Endodermal cell (in vitro differentiated cells): ENCODE results near the gene LMBR1. TPM values are rescaled to one million over a fixed set of nuclear protein-coding genes. Genes with fewer than 3 reads are reported as not detected.

Experiments used
- DNase-seq: peaks from one replicate; pipeline ENCODE4 v3.0.0-alpha.2; 2017
- H3K27ac ChIP-seq: 2 replicates; pipeline ENCODE4 v1.5.1; 2013; ENCODE audit warnings: mild to moderate bottlenecking, low read depth, low read length, moderate library complexity
- H3K27me3 ChIP-seq: 2 replicates; pipeline ENCODE4 v1.6.1; 2013; ENCODE audit warnings: mild to moderate bottlenecking, low read length, moderate library complexity; ENCODE audit not compliant: insufficient read depth, control insufficient read depth, poor library complexity, severe bottlenecking
- H3K36me3 ChIP-seq: 2 replicates; pipeline ENCODE4 v1.7.0; 2013; ENCODE audit warnings: mild to moderate bottlenecking, low read length, moderate library complexity; ENCODE audit not compliant: control insufficient read depth, insufficient read depth
- H3K4me1 ChIP-seq: one replicate; pipeline ENCODE4 v1.7.0; 2013; ENCODE audit warnings: low read length; ENCODE audit not compliant: control insufficient read depth, insufficient read depth
- H3K4me3 ChIP-seq: 2 replicates; pipeline ENCODE4 v1.5.1; 2013; ENCODE audit warnings: mild to moderate bottlenecking, low read length, moderate library complexity
- H3K9ac ChIP-seq: 2 replicates; pipeline ENCODE4 v1.6.1; 2013; ENCODE audit warnings: mild to moderate bottlenecking, low read length, moderate library complexity; ENCODE audit not compliant: poor library complexity, severe bottlenecking; ENCODE audit errors: extremely low read depth
- H3K9me3 ChIP-seq: 2 replicates; pipeline ENCODE4 v1.6.1; 2013; ENCODE audit warnings: mild to moderate bottlenecking, low read length, moderate library complexity; ENCODE audit not compliant: control insufficient read depth
- H3K27ac Mint-ChIP-seq: 2 replicates; pipeline ENCODE4 v1.8.0; 2020; ENCODE audit warnings: mixed read lengths
- H3K27me3 Mint-ChIP-seq: 2 replicates; pipeline ENCODE4 v1.8.0; 2021; ENCODE audit warnings: mild to moderate bottlenecking, mixed read lengths; ENCODE audit not compliant: insufficient read depth
- H3K36me3 Mint-ChIP-seq: 2 replicates; pipeline ENCODE4 v1.8.0; 2020; ENCODE audit warnings: low read depth, mixed read lengths
- H3K4me1 Mint-ChIP-seq: 2 replicates; pipeline ENCODE4 v1.8.0; 2020; ENCODE audit warnings: mixed read lengths
- H3K4me3 Mint-ChIP-seq: 2 replicates; pipeline ENCODE4 v1.8.0; 2020; ENCODE audit warnings: mild to moderate bottlenecking, moderate library complexity, mixed read lengths
- H3K9me3 Mint-ChIP-seq: 2 replicates; pipeline ENCODE4 v1.8.0; 2020; ENCODE audit warnings: mild to moderate bottlenecking, mixed read lengths
- WGBS, 2 experiments: methylation state at CpG; one replicate each; pipeline versions ENCODE4 v1.1.5 to v1.1.7; 2013; ENCODE audit warnings: missing lambda C conversion rate in 2 of 2, mixed read lengths in 1 of 2; ENCODE audit not compliant: insufficient coverage in 1 of 2, insufficient read length in 1 of 2; 5-methylcytosine and 5-hydroxymethylcytosine counted together
- total RNA-seq, 2 donors: library from RNA; stranded (reverse); fragmentation: NEBNext Ultra II Directional in 1 of 2; extraction: Animal tissue kit (Norgen Biotek cat#: 25700) in 1 of 2; gene quantifications; 2 replicates in 1 of 2; 3 replicates in 1 of 2; pipeline ENCODE4 v1.2.1, GENCODE V29; 2021
- TF ChIP-seq, protein P1 (sequence below): fragments of 200-600 bp; sonication (generic); conservative IDR thresholded peaks from 2 replicates; pipeline ENCODE4 v1.5.0; 2021; ENCODE audit warnings: antibody characterized with exemption, mild to moderate bottlenecking

LMBR1 gene
- total RNA-seq, 2 donors from 2014 or later: 80.9 to 88.3 TPM

DNA sequence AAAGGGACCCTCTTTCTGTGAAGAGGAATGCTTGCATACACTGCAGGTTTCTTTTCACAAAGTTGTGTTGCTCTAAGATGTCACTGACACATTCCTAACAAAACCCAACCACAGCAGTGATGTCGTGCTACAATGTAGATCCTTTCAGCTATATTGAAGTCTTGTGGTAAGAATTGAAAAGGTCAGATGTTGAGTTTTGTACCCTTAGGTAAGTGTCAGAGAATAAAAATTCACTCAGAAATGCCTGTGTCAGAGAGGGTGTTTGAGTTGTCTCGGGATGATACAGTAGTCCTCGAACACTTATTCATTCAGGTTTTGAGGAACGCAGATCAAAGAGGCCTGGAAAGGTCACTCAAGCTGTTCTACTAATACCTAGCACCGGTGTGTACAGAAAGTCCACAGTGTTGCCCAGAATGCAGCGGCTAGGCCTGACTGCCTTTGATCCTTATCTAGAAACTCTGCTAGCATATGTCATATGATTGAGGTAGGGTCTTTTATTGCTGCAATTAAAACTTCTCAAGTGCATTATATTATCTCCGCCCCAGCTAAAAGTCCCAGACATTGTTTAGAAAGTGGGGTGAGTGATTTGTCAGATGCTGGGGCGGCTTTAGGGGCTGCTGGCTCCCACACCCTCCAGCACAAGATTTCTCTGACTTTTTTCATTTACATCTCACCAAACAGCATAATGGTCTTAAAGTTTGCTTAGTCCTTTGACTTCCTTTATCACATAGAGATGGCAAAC is 226.4 kb downstream of the LMBR1 start:
- TF ChIP-seq, protein P1, sequence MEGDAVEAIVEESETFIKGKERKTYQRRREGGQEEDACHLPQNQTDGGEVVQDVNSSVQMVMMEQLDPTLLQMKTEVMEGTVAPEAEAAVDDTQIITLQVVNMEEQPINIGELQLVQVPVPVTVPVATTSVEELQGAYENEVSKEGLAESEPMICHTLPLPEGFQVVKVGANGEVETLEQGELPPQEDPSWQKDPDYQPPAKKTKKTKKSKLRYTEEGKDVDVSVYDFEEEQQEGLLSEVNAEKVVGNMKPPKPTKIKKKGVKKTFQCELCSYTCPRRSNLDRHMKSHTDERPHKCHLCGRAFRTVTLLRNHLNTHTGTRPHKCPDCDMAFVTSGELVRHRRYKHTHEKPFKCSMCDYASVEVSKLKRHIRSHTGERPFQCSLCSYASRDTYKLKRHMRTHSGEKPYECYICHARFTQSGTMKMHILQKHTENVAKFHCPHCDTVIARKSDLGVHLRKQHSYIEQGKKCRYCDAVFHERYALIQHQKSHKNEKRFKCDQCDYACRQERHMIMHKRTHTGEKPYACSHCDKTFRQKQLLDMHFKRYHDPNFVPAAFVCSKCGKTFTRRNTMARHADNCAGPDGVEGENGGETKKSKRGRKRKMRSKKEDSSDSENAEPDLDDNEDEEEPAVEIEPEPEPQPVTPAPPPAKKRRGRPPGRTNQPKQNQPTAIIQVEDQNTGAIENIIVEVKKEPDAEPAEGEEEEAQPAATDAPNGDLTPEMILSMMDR: no peak
- Mint-ChIP-seq H3K27ac (peak overlapping the region; percentile 94), H3K4me1 (peaks cover 31% of the 10 kb centered on the region), H3K36me3 (peaks cover 29% of the 10 kb centered on the region), H3K4me3 (peak overlapping the region; percentile 17), H3K9me3 (no peaks in the 10 kb centered on the region), H3K27me3 (no peaks in the 10 kb centered on the region)
- Histone ChIP-seq H3K27me3 (no peaks in the 10 kb centered on the region), H3K9ac (peak overlapping the region; percentile 64), H3K4me1 (peaks cover 9% of the 10 kb centered on the region), H3K27ac (peak overlapping the region; percentile 92), H3K4me3 (peak overlapping the region; percentile 5), H3K36me3 (peaks cover 5% of the 10 kb centered on the region), H3K9me3 (no peaks in the 10 kb centered on the region)
- no peak for DNase-seq
- WGBS, 2 experiments: 78 to 91% methylated on average over 4 to 8 of the region's 8 CpGs

DNA sequence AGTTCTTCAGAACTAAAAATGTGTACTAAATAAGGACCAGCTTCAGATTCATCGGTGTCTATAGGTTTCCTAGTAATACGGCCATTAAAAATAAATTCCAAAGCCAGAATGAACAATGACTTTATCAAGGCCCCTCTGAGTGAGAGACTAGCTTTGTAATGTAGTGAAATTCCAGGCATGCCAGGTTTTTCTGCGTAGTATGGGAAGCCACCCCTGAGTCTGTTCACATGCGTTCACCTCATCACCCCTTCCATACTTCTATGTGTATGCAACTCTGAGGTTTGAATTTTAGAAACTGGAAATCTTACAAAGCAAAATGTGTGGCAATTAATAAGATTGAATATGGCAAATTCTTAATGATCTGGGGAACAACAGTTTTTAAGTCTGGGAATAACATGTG is 227.9 kb downstream of the LMBR1 start:
- Mint-ChIP-seq H3K9me3 (no peaks in the 10 kb centered on the region), H3K36me3 (peaks cover 25% of the 10 kb centered on the region), H3K27ac (peak overlapping the region; percentile 94), H3K4me3 (no peak overlapping the region), H3K4me1 (peaks cover 31% of the 10 kb centered on the region), H3K27me3 (no peaks in the 10 kb centered on the region)
- WGBS, 2 experiments: 78% methylated on average over 3 of the region's 4 CpGs; no CpG with 5 or more reads in 1 of the 2 experiments
- Histone ChIP-seq H3K27me3 (no peaks in the 10 kb centered on the region), H3K36me3 (no peaks in the 10 kb centered on the region), H3K4me1 (peaks cover 9% of the 10 kb centered on the region), H3K27ac (peak overlapping the region; percentile 92), H3K4me3 (no peak overlapping the region), H3K9ac (peak overlapping the region; percentile 64), H3K9me3 (no peaks in the 10 kb centered on the region)
- TF ChIP-seq, protein P1: no peak
- DNase-seq: peak; percentile 63

DNA sequence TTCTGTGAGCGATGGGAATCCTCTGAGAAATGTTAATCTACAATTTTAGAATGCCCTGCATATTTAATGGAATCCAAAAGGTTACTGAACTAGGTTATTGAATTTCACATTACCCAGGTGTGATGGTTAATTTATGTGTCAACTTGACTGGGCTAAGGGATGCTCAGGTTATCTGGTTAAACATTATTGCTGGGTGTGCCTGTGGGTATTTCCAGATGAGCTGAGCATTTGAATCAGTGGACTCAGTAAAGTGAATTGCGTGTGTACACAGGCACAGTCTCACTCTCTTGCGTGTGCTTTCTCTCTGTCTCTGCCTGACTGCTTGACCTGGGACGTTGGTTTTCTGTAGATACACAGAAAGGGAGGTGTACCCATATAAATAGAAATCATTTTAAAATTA is 230.7 kb downstream of the LMBR1 start:
- Histone ChIP-seq H3K9me3 (no peaks in the 10 kb centered on the region), H3K4me1 (peaks cover 6% of the 10 kb centered on the region), H3K27me3 (no peaks in the 10 kb centered on the region), H3K36me3 (no peaks in the 10 kb centered on the region), H3K27ac (no peak overlapping the region), H3K9ac (no peak overlapping the region), H3K4me3 (no peak overlapping the region)
- TF ChIP-seq, protein P1: no peak
- no peak for DNase-seq
- H3K36me3 Mint-ChIP-seq: peaks cover 11% of the 10 kb centered on the region
- peaks cover 24% of the 10 kb centered on the region for H3K4me1 Mint-ChIP-seq
- no peak overlapping the region for H3K4me3 Mint-ChIP-seq
- 83 to 92% methylated on average over 1 to 4 of the region's 4 CpGs for WGBS, 2 experiments
- no peaks in the 10 kb centered on the region for H3K27me3 Mint-ChIP-seq
- no peak overlapping the region for H3K27ac Mint-ChIP-seq
- H3K9me3 Mint-ChIP-seq: no peaks in the 10 kb centered on the region
